GM12801 (cell line): Measurements from ENCODE around the gene N4BP2L2.

ENCODE experiments used
- TF ChIP-seq, protein P1 (sequence below): IDR thresholded peaks from one replicate; pipeline ENCODE4 v1.5.1; 2011; ENCODE audit warnings: control low read depth; ENCODE audit not compliant: insufficient read length; ENCODE audit errors: extremely low read depth

The N4BP2L2 gene

DNA sequence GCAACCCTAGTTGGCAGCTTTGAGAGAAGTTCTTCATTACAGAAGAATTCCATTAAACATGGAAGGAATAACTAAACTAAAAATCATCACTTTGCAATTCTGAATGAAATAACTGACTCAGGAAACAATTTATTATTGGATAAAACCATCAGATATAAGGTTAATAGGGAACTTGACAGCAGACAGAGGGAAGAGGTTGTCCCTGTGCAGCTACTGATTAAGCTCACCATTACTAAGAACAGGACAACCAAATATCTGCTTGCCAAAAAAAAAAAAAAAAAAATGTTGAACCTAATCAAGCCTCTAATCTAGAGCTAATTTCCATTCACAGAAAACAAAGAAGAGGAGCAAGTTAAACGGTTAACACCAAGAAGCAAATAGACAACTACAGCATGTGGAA, 12.8 kb downstream of the N4BP2L2 start:
- TF ChIP-seq, protein P1, sequence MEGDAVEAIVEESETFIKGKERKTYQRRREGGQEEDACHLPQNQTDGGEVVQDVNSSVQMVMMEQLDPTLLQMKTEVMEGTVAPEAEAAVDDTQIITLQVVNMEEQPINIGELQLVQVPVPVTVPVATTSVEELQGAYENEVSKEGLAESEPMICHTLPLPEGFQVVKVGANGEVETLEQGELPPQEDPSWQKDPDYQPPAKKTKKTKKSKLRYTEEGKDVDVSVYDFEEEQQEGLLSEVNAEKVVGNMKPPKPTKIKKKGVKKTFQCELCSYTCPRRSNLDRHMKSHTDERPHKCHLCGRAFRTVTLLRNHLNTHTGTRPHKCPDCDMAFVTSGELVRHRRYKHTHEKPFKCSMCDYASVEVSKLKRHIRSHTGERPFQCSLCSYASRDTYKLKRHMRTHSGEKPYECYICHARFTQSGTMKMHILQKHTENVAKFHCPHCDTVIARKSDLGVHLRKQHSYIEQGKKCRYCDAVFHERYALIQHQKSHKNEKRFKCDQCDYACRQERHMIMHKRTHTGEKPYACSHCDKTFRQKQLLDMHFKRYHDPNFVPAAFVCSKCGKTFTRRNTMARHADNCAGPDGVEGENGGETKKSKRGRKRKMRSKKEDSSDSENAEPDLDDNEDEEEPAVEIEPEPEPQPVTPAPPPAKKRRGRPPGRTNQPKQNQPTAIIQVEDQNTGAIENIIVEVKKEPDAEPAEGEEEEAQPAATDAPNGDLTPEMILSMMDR = no peak

DNA sequence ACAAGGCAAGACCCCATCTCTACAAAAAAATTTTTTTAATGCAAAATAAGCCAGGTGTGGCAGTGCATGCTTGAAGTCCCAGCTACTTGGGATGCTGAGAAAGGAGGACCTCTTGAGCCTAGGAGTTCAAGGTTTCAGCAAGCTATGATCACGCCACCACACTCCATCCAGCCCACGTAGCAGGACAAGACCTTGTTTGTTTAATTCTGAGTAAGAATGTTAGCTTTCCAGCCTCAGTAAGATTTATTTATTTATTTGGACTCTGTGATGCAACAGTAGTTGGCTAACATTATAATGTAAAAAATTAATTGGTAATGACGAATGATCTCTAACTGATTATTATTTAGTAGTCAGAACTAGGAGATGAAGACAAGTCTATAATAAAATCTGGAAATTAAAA, 23.3 kb downstream of the N4BP2L2 start:
- TF ChIP-seq, protein P1 = no peak

DNA sequence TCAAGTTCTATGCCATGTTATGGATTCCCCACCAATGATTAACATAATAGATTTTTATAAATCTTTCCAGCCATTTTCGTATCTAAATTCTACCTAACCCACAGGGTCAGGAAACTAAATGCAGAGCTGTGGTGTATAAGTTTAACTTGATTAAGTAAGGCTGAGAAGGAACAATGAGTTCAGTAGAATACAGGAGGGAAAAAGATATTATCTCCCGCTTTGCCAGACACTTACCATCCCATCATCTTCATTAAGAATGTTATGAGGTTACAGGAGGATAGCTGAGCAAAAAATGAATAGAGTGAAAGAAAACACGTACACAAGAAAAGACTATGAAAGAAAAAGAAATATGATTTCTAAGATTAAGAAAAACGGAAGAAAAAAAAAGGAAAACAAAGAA, 27.1 kb downstream of the N4BP2L2 start:
- TF ChIP-seq, protein P1 = no peak

DNA sequence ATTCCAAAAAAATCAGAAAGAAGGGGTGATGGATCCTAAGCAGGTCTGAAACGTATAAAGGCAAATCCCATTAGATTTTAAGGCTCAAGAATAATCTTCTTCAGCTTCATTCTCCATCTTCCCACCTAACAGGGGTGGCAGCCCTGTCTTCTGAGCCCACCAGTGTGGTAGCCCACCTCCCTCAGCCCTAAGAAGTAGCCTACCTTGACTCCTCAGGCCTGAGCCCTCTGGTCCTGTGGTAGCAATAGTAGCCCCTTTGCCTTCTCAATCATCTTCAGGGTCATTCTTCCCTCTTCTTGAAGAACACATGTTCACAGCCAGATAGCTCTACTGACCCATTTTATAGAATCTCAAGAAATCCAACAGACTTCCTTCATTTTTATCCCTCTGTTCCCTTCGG, 33.7 kb downstream of the N4BP2L2 start:
- TF ChIP-seq, protein P1 = no peak

DNA sequence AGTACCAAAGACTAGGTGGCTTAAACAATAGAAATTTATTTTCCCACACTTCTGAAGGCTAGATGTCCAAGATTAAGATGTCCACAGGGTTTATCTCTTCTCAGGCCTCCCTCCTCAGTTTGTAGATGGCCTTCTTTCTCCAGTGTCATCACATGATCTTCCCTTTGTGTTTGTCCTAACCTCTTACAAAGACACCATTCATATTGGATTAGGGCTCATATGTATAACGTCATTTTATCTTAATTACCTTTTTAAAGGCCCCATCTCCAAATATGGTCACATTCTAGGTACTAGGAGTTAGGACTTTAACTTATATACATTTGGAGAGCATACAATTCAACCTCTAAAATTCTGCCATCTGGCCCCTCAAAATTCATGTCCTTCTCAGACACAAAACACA, 34.3 kb downstream of the N4BP2L2 start:
- TF ChIP-seq, protein P1 = no peak

DNA sequence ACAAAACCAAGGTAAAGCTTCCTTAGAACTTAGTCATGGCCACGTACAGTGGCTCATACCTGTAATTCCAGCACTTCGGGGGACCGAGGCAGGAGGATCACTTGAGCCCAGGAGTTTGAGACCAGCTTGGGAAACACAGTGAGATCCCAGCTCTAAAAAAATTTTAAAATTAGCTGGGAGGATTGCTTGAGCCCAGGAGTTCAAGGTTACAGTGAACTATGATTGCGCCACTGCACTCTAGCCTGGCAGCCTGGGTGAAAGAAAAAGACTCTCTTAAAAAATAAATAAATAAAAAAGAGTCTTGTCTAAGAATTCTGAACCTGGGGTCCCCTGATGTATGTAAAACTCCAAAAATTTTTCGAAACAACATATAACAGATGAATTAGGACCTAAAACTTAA, 34.9 kb downstream of the N4BP2L2 start:
- TF ChIP-seq, protein P1 = no peak

DNA sequence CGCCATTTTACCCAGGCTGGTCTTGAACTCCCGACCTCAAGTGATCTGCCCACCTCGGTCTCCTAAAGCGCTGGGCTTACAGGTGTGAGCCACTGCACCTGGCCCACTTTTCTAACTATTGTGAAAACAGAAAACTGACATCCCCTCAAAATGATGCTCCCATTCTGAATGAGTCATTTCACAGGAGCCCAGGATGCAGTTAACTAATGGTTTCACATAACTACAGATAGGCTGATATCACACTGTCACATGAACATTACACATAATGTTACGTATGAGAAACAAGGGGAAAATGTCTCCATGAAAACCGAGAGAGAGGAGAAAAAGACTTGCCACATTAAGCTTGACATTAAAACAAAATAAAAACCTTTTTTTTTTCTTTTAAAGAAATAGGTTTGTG, 37.5 kb downstream of the N4BP2L2 start:
- TF ChIP-seq, protein P1 = no peak
